Inferior parietal cortex (tissue), 1 donor: ENCODE measurements around the gene UBE2E2.

Source experiments
- DNase-seq: peaks from one replicate; pipeline ENCODE4 v3.0.0-alpha.2; 2016; ENCODE audit errors: extremely low spot score

Gene UBE2E2

DNA sequence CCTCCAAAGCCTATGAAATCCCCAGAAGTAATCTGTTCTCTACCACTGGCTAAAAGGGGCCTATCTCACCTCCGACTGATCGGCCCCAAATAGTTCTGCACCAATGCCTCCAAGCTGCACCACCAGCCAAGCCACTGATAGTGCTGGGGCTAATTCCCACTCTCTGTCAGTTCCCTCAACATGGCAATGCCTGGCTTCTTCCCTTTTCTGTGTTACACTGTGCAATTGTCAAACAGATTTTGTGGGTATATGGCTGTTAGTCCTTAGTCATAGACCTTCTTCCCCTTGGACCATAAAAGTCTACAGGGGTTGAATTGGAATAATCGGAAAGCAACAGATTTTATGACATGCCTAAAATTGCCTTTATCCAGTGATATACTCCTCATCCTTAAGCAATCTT is 9.3 kb upstream of the UBE2E2 start:
- DNase-seq, result no peak

GRCh38 chr3:23198801-23199200 is 4.3 kb upstream of the UBE2E2 start:
- DNase-seq, result no peak

DNA sequence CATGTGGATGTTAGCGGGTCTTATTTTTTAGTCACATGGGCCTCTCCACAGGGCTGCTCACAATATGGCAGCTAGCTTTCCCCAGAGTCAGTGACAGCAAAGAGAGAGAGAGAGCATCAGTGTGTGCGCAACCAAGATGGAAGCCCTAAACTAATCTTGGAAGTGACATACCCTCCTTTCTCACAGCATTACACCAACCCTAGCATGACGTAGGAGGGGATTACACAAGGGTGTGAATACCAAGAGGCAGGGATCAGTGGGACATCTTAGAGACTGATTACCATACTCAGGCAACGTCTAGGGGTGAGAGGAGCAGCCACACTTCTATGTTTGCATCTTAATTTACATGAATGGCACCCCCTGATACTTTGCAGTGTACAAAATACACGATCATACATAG is 3.5 kb upstream of the UBE2E2 start:
- DNase-seq, result no peak

GRCh38 chr3:23201154-23201838 is 1.8 kb upstream of the UBE2E2 start:
- no peak for DNase-seq

GRCh38 chr3:23202203-23202920 is 765 bp upstream of the UBE2E2 start:
- peak; percentile 39 for DNase-seq

DNA sequence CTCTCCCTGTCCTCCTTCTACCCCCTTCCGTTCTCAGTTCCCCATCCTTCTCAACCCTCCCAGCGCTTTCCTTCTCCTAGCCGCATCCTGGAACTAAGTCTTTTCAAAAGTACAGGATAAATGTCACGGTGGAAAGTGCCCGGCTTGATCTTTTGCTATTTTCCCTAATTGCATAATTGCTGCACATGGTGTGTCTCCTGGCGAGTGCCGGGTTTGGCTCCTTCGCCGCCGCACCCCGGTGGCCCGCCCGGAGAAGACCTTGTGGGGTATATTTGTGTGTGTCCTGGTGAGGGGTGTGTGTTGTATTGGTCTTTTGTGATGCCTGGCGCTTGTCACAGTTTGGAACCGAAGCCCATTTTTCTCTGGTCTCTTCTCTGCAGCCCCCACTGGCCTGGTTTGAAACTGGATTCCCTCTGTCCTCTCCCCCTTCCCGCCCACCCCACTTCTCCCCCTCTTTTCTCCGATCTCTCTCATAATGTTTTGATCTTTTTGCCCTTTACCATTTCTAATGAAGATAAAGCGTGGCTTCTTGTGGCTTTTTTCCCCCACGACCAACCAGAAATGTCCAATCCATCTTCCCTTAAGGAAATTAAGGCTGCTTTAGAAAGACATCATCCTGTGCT is 692 bp downstream of the UBE2E2 start:
- DNase-seq, result peak; percentile 52

GRCh38 chr3:23206366-23206765 is 3.2 kb downstream of the UBE2E2 start:
- DNase-seq, result no peak

- no peak for DNase-seq
Measured at GRCh38 chr3:23209103-23209502, 6.0 kb downstream of the UBE2E2 start.

GRCh38 chr3:23209747-23210487 is 6.8 kb downstream of the UBE2E2 start:
- DNase-seq, result no peak

DNA sequence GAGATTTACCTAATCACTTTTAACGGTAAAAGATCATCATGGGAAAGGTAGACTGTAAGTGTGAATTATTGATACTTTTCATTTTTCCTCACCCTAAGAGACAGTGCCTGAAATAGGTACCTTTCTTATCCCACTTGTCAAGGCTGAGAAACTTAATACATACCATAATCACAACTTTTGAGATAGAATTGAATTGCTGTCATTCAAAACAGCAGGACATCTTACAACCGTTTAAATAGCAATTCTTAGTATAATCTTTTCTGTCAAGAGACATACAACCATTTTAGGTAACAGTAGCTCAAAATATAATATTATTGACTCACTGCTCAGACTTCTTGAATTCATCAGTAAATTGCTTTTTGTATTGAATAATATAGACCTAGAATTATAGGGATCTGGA is 10.7 kb downstream of the UBE2E2 start:
- DNase-seq, result no peak

DNA sequence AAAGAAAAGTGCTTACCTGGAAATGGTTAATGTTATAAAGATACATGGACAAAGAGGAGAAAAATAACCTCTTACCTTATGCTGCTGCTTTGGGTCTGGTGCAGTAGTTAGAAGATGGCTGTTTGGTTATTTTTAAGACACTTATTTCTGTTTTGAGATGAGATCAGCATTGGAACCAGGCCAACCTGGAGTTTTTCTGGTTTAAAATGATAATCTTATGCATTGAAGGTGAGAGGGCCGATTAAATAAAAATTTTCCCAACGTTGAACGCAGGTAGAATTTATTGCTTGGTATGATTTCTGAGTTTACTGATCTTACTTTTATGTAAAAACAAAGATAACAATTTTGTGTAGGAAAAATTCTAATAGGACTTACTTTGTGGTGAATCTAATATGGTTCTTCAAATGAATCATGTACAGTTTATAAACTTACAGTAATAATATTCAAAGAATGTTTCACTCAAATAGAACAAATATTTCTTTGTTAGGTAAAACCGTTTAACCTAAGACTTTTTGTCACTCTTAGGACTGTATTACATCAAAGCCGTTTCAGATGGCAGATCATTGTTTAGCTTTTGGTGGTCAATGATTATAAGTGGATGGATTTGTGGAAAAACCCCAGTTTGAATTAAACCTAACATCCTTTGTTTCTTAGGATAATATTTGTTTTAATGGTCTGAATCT is 14.9 kb downstream of the UBE2E2 start:
- no peak for DNase-seq

GRCh38 chr3:23219117-23219516 is 16.0 kb downstream of the UBE2E2 start:
- DNase-seq, result peak; percentile 20

DNA sequence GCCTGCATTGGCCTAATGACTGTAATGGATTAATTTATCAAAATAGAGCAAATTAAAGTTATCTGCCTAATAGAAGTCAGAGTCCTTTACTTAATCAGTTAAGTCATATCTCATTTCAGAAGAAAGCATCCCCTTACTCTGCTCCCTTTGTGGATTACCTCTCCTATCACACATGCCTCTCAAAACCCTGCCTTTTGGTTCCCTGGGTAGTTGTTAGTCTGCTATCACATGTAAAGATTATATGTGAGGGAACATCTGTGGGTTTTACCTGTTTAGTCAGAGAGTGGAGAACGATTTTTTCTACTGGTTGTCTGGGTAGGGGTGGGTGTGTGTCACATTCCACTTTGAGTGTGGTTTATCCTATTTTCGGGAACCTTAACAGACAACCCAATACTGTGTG is 16.4 kb downstream of the UBE2E2 start:
- peak; percentile 29 for DNase-seq

DNA sequence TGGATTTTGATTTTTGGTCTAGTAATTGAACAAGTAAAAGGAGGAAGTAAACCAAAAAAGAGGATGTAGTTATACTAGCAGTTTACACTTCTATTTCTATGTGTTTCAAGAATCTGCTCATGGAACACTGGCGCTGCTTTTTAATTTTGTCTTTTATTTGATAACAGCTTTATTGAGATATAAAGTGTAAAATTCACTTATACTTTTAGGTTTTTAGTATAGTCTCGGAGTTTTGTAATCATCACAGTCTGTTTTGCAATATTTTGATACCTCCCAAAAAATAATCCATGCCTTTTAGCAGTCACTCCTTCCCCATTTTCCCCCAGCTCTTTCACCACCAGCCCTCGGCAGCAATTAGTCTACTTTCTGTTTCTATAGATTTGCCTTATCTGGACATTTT is 18.0 kb downstream of the UBE2E2 start:
- DNase-seq, result no peak

DNA sequence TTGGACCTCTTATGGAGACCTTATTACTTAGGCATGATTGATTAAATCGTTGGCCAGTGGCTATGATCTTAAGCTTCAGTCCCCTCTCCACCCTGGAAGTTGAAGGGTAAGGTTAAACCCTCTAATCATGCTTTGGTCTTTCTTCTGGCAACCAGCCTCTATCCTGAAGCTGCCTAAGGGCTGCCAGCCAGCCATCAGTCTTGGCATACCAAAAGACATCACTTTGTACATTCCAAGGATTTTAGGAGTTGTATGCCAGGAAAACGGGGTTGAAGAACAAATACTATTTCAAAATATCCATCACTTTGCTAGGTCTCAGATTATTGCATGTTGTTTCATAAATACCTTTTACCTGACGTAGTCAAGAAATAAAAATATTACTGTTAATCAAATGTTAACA is 28.9 kb downstream of the UBE2E2 start:
- DNase-seq, result no peak

DNA sequence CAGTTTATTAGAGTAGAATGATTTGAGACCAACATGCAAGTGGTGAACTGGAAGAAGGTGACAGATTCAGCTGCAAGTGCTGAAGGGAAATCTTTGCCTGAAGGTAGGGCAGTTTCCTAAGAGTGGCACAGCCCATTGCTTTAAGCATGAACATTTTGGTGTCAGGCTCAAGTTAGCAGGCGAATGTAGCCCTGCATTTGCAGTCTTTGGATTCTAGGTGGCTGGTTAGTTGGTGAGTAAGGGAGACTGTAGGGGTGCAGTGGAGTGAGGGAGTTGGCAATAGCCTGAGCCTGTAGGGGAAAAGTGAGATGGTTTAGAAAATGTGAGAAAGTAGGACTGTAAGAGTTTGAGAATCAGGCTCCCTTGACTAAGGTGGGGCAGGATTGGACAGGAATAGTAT is 29.7 kb downstream of the UBE2E2 start:
- DNase-seq, result no peak

DNA sequence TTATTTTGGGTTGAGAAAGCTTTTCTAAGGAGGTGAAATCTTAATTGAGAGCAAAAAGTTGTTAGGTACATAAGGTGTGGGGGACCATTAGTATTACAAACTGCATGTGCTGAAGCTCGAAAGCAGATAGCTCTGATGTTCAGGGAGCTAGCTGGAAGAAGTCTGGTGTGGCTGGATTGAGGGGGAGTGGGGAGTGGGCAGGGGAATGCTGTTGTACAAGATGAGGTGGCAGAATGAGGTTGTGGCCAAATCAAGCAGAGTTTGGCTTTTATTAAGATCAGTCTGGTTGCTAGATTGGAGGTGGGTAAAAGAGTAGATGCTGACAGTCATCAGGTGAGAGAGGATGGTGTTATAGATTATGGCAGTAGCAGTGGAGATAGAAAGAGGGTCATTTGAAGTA is 32.1 kb downstream of the UBE2E2 start:
- no peak for DNase-seq

DNA sequence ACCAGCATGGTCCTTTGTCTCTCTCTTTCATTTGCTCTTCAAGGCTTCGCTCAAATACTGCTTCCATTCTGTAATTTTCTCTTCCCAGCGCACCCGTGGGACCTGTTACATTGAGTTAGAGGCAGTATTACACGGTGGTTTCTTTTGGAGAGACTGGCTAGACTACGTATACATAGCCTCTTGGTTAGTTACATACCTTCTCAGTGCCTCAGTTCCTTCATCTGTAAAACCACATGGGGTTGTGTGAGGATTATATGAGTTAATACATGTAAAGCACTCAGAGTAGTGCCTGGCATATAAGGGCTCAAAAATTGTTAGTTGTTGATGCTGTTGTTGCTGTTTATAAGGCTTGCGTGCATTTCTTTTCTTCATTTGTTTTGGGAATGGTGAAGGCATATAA is 33.8 kb downstream of the UBE2E2 start:
- no peak for DNase-seq

DNA sequence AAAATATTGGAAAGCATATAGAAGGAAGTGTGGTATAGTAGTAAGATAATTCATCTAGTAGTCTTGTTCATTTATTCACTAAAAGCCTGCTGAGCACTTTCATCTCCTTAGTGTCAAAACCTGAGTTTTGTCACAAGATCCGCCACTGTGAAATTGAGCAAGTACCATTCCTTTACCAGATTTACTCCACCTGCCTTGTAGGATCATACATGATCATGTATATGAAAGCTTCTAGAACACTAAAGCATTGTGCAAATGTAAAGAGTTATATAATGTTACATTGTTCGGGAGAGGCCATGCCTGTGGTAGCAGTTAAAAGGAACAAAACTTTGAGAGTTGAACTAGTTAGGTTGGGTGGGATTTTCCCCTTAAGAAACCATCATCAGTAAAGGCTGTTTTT is 35.0 kb downstream of the UBE2E2 start:
- no peak for DNase-seq

DNA sequence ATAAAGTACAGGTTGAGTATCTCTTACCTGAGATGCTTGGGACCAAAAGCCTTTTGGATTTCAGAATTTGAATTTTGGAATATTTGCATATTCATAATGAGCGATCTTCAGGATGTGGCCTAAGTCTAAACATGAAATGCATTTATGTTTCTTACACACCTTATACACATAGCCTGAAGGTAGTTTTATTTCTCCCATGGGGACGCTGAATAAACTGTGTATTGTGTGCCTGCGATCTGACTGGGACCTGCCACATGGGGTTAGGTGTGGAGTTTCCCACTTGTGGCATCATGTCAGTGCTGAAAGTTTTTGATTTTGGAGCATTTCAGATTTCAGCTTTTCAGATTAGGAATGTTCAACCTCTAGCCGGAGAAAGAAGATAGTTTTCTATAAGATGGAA is 35.5 kb downstream of the UBE2E2 start:
- no peak for DNase-seq

- DNase-seq, result no peak
Measured at GRCh38 chr3:23239211-23240068, 36.3 kb downstream of the UBE2E2 start.
